HepG2 (cell line): ENCODE measurements around the gene RMRP. TPM values are rescaled to one million over a fixed set of nuclear protein-coding genes. Genes with fewer than 3 reads are reported as not detected.
A peak's percentile ranks its signal among the peaks of the same experiment; 100 is the strongest.

Source experiments
- BCL6 ChIP-seq: IDR thresholded peaks from 2 replicates; pipeline ENCODE4 v1.6.1; 2016; ENCODE audit warnings: missing genetic modification reagents, missing compliant biosample characterization
- CCAR2 ChIP-seq: fragments of 200-400 bp; formaldehyde crosslinking; optimal IDR thresholded peaks from 2 replicates; pipeline ENCODE3; 2018; ENCODE audit warnings: low read depth, mild to moderate bottlenecking, low read length, moderate library complexity
- CHD4 ChIP-seq: fragments of 200-600 bp; sonication (generic); IDR thresholded peaks from 2 replicates; pipeline ENCODE4 v1.7.0; 2017; ENCODE audit warnings: mild to moderate bottlenecking, low read length, borderline replicate concordance
- FOXK1 ChIP-seq: sonication (generic); formaldehyde crosslinking; IDR thresholded peaks from 2 replicates; pipeline ENCODE4 v1.4.0; 2020; ENCODE audit warnings: low read depth, missing genetic modification reagents, borderline replicate concordance
- HOXA3 ChIP-seq: sonication (generic); formaldehyde crosslinking; IDR thresholded peaks from 2 replicates; pipeline ENCODE4 v1.5.0; 2020; ENCODE audit warnings: missing genetic modification reagents
- MAFG ChIP-seq: sonication (generic); formaldehyde crosslinking; IDR thresholded peaks from 2 replicates; pipeline ENCODE4 v1.5.1; 2020; ENCODE audit warnings: mild to moderate bottlenecking, missing genetic modification reagents
- NR3C1 ChIP-seq: sonication (generic); formaldehyde crosslinking; IDR thresholded peaks from 2 replicates; pipeline ENCODE4 v1.4.0; 2020; ENCODE audit warnings: missing genetic modification reagents
- PHF8 ChIP-seq: sonication (generic); formaldehyde crosslinking; IDR thresholded peaks from 2 replicates; pipeline ENCODE4 v1.5.0; 2020; ENCODE audit warnings: missing genetic modification reagents
- SMAD3 ChIP-seq: sonication (generic); formaldehyde crosslinking; IDR thresholded peaks from 2 replicates; pipeline ENCODE4 v1.4.0; 2020; ENCODE audit warnings: missing genetic modification reagents
- TGIF2 ChIP-seq: IDR thresholded peaks from 2 replicates; pipeline ENCODE4 v1.6.1; 2016; ENCODE audit warnings: control low read depth, missing compliant biosample characterization
- ZBTB34 ChIP-seq: sonication (generic); formaldehyde crosslinking; IDR thresholded peaks from 2 replicates; pipeline ENCODE4 v1.8.0; 2022; ENCODE audit warnings: mild to moderate bottlenecking, missing genetic modification reagents
- ZEB1 ChIP-seq: IDR thresholded peaks from 2 replicates; pipeline ENCODE4 v1.6.1; 2012; ENCODE audit warnings: mild to moderate bottlenecking, low read depth, inconsistent platforms; ENCODE audit not compliant: insufficient replicate concordance
- ZKSCAN5 ChIP-seq: sonication (generic); formaldehyde crosslinking; IDR thresholded peaks from 2 replicates; pipeline ENCODE4 v1.5.1; 2020; ENCODE audit warnings: mild to moderate bottlenecking, missing genetic modification reagents
- ZNF891 ChIP-seq: sonication (generic); formaldehyde crosslinking; IDR thresholded peaks from 2 replicates; pipeline ENCODE4 v1.5.0; 2020; ENCODE audit warnings: mild to moderate bottlenecking, missing genetic modification reagents
- ZSCAN20 ChIP-seq: sonication (generic); formaldehyde crosslinking; IDR thresholded peaks from 2 replicates; pipeline ENCODE4 v1.4.0; 2020; ENCODE audit warnings: missing genetic modification reagents, mild to moderate bottlenecking, borderline replicate concordance
- ZSCAN5A ChIP-seq: sonication (generic); formaldehyde crosslinking; IDR thresholded peaks from 2 replicates; pipeline ENCODE4 v1.8.0; 2022; ENCODE audit warnings: mild to moderate bottlenecking, missing genetic modification reagents, borderline replicate concordance
- polyA plus RNA-seq, 8 experiments: library from polyadenylated mRNA; depleted of rRNA in 3 of 8; stranded (reverse) in 7 of 8; unstranded in 1 of 8; fragments of >200 nt; fragmentation: Illumina TruSeq in 4 of 8; extraction: Trizol in 4 of 8; gene quantifications; 2 replicates each; pipeline versions ENCODE4 v1.2.1 to v1.2.3, GENCODE V29; 2011 to 2016; ENCODE audit warnings: low read depth in 4 of 8, missing spikeins in 1 of 8, mixed read lengths in 1 of 8; ENCODE audit not compliant: insufficient read depth in 1 of 8
- total RNA-seq, 5 experiments: library from RNA; depleted of rRNA; stranded (reverse); fragments of >200 nt; fragmentation: Illumina TruSeq; extraction: Trizol; gene quantifications; 2 replicates each; pipeline ENCODE4 v1.2.3, GENCODE V29; 2016; ENCODE audit warnings: low read depth in 1 of 5
- TF ChIP-seq, protein P1 (sequence below): sonication (generic); formaldehyde crosslinking; IDR thresholded peaks from 2 replicates; pipeline ENCODE4 v1.5.1; 2020; ENCODE audit warnings: mild to moderate bottlenecking, moderate library complexity, missing genetic modification reagents
- TF ChIP-seq, protein P2 (sequence below): sonication (generic); formaldehyde crosslinking; IDR thresholded peaks from 2 replicates; pipeline ENCODE4 v1.5.1; 2020; ENCODE audit warnings: mild to moderate bottlenecking, missing genetic modification reagents, borderline replicate concordance
- TF ChIP-seq, protein P3 (sequence below): sonication (generic); formaldehyde crosslinking; IDR thresholded peaks from 2 replicates; pipeline ENCODE4 v1.4.0; 2020; ENCODE audit warnings: missing genetic modification reagents; ENCODE audit errors: not compliant biosample characterization
- TF ChIP-seq, protein P4 (sequence below): sonication (generic); formaldehyde crosslinking; IDR thresholded peaks from 2 replicates; pipeline ENCODE4 v1.8.1; 2023; ENCODE audit warnings: mild to moderate bottlenecking, moderate library complexity, missing genetic modification reagents
- TF ChIP-seq, protein P5 (sequence below): sonication (generic); formaldehyde crosslinking; IDR thresholded peaks from 2 replicates; pipeline ENCODE4 v1.4.0; 2020; ENCODE audit warnings: missing genetic modification reagents

Gene RMRP
- total and polyA plus RNA-seq, 2 of the 13 experiments (the other 11 are each of a cell fraction or from before 2014, with no cell fraction given), result 51.4 to 4,025 TPM

GRCh38 chr9:35657546-35658136 is at the start of gene RMRP (continued):
- TF ChIP-seq, protein P1, sequence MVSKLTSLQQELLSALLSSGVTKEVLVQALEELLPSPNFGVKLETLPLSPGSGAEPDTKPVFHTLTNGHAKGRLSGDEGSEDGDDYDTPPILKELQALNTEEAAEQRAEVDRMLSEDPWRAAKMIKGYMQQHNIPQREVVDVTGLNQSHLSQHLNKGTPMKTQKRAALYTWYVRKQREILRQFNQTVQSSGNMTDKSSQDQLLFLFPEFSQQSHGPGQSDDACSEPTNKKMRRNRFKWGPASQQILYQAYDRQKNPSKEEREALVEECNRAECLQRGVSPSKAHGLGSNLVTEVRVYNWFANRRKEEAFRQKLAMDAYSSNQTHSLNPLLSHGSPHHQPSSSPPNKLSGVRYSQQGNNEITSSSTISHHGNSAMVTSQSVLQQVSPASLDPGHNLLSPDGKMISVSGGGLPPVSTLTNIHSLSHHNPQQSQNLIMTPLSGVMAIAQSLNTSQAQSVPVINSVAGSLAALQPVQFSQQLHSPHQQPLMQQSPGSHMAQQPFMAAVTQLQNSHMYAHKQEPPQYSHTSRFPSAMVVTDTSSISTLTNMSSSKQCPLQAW (CRISPR knock-in tag), result peak; percentile 99
- TF ChIP-seq, protein P2, sequence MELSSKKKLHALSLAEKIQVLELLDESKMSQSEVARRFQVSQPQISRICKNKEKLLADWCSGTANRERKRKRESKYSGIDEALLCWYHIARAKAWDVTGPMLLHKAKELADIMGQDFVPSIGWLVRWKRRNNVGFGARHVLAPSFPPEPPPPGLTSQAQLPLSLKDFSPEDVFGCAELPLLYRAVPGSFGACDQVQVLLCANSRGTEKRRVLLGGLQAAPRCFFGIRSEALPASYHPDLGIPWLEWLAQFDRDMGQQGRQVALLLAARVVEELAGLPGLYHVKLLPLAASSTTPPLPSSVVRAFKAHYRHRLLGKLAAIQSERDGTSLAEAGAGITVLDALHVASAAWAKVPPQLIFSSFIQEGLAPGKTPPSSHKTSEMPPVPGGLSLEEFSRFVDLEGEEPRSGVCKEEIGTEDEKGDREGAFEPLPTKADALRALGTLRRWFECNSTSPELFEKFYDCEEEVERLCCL (CRISPR knock-in tag), result 0 out of 2 replicates have a peak, but pooled peaks have one; percentile 56
- TF ChIP-seq ZSCAN20, result peak; percentile 93
- TF ChIP-seq, protein P3, sequence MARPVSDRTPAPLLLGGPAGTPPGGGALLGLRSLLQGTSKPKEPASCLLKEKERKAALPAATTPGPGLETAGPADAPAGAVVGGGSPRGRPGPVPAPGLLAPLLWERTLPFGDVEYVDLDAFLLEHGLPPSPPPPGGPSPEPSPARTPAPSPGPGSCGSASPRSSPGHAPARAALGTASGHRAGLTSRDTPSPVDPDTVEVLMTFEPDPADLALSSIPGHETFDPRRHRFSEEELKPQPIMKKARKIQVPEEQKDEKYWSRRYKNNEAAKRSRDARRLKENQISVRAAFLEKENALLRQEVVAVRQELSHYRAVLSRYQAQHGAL (CRISPR knock-in tag), result peak; percentile 96
- no peak for TF ChIP-seq ZKSCAN5
- TF ChIP-seq, protein P4, sequence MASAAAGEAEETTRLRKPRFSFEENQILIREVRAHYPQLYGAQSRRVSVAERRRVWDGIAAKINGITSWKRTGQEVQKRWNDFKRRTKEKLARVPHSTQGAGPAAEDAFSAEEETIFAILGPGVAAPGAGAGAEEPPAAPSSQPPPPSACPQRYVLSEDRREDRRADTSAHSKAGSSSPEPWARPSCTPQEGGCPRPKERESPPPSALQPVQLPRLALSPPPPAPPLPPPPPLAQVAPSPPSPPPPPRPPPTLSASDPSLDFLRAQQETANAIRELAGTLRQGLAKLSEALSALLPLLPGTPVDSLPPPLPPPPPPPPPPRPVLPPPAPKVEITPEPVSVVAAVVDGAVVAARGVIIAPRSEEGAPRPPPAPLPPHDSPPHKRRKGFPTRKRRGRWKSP, result peak; percentile 96
- peak; percentile 82 for TF ChIP-seq FOXK1 (CRISPR knock-in tag)
- no peak for TF ChIP-seq MAFG (CRISPR knock-in tag)
- TF ChIP-seq SMAD3 (CRISPR knock-in tag), result peak; percentile 99
- peak; percentile 98 for TF ChIP-seq HOXA3
- no peak for TF ChIP-seq NR3C1 (CRISPR knock-in tag)
- peak; percentile 48 for TF ChIP-seq CCAR2
- peak; percentile 78 for TF ChIP-seq TGIF2
- TF ChIP-seq ZEB1, result no peak
- TF ChIP-seq, protein P5, sequence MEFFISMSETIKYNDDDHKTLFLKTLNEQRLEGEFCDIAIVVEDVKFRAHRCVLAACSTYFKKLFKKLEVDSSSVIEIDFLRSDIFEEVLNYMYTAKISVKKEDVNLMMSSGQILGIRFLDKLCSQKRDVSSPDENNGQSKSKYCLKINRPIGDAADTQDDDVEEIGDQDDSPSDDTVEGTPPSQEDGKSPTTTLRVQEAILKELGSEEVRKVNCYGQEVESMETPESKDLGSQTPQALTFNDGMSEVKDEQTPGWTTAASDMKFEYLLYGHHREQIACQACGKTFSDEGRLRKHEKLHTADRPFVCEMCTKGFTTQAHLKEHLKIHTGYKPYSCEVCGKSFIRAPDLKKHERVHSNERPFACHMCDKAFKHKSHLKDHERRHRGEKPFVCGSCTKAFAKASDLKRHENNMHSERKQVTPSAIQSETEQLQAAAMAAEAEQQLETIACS (CRISPR knock-in tag), result peak; percentile 67; the same call in 1 of the 2 replicates
- peak; percentile 86; the same call in 1 of the 2 replicates for TF ChIP-seq ZNF891 (CRISPR knock-in tag)
- TF ChIP-seq PHF8 (CRISPR knock-in tag), result peak; percentile 22; the same call in 1 of the 2 replicates
- peak; percentile 71 for TF ChIP-seq BCL6
- no peak for TF ChIP-seq CHD4
- peak; percentile 63 for TF ChIP-seq ZBTB34
- TF ChIP-seq ZSCAN5A (CRISPR knock-in tag), result peak; percentile 96
